CD4-positive, alpha-beta T cell (primary cell): ENCODE results near the gene CERS6. TPM values are rescaled to one million over a fixed set of nuclear protein-coding genes. Genes with fewer than 3 reads are reported as not detected.

Experiments
- ATAC-seq: fragments of 200-7000 bp; cut with Tn5 transposase; one replicate; pipeline ENCODE4 v1.10.0; 2022; ENCODE audit warnings: mild to moderate bottlenecking; ENCODE audit not compliant: poor library complexity
- CTCF ChIA-PET: fragments of 350-600 bp; sonication (Branson Sonifier 250); formaldehyde crosslinking; loops from one replicate; lab custom pipeline; 2021; ENCODE audit warnings: antibody characterized with exemption, inconsistent platforms; lab: Charles Lee
- POLR2A ChIA-PET: fragments of 350-600 bp; sonication (Branson Sonifier 250); formaldehyde crosslinking; loops from one replicate; lab custom pipeline; 2021; ENCODE audit warnings: antibody characterized with exemption, inconsistent platforms; lab: Charles Lee
- DNase-seq, 14 experiments: peaks; one replicate each; pipeline ENCODE4 v3.0.0-alpha.2; 2013 to 2020; ENCODE audit warnings: mixed read lengths in 2 of 14
- H3K27ac ChIP-seq, 2 donors: one replicate each; pipeline versions ENCODE4 v1.5.1 to v1.7.0; 2013; ENCODE audit warnings: low read length in 2 of 2, low read depth in 1 of 2, mild to moderate bottlenecking in 1 of 2
- H3K27me3 ChIP-seq, 2 experiments: 1 replicate in 1 of 2; 2 replicates in 1 of 2; pipeline versions ENCODE4 v1.6.1 to v1.7.0; 2013; ENCODE audit warnings: low read length in 2 of 2, control low read depth in 1 of 2, mild to moderate bottlenecking in 1 of 2, moderate library complexity in 1 of 2; ENCODE audit not compliant: insufficient read depth in 2 of 2, control insufficient read depth in 1 of 2
- H3K36me3 ChIP-seq: one replicate; pipeline ENCODE4 v1.6.1; 2013; ENCODE audit warnings: low read length, control low read depth; ENCODE audit not compliant: insufficient read depth
- H3K4me1 ChIP-seq: one replicate; pipeline ENCODE4 v1.6.1; 2013; ENCODE audit warnings: low read length, control low read depth; ENCODE audit not compliant: insufficient read depth
- H3K4me3 ChIP-seq: one replicate; pipeline ENCODE4 v1.5.1; 2013; ENCODE audit warnings: mild to moderate bottlenecking, low read length, moderate library complexity
- H3K9me3 ChIP-seq, 2 experiments: 1 replicate in 1 of 2; 2 replicates in 1 of 2; pipeline versions ENCODE4 v1.6.1 to v1.7.0; 2013; ENCODE audit warnings: low read length in 2 of 2, mild to moderate bottlenecking in 2 of 2, control low read depth in 1 of 2, moderate library complexity in 1 of 2; ENCODE audit not compliant: control insufficient read depth in 1 of 2, insufficient read depth in 1 of 2
- H3K27ac Mint-ChIP-seq: one replicate; pipeline ENCODE4 v1.8.0; 2020; ENCODE audit warnings: mixed read lengths
- H3K27me3 Mint-ChIP-seq: one replicate; pipeline ENCODE4 v1.8.0; 2021; ENCODE audit warnings: mixed read lengths
- H3K36me3 Mint-ChIP-seq: one replicate; pipeline ENCODE4 v1.8.0; 2021; ENCODE audit warnings: low read depth, mixed read lengths
- H3K4me1 Mint-ChIP-seq: one replicate; pipeline ENCODE4 v1.8.0; 2021; ENCODE audit warnings: low read depth, mixed read lengths
- H3K4me3 Mint-ChIP-seq: one replicate; pipeline ENCODE4 v1.8.0; 2020; ENCODE audit warnings: mild to moderate bottlenecking, mixed read lengths
- H3K9me3 Mint-ChIP-seq: one replicate; pipeline ENCODE4 v1.8.0; 2020; ENCODE audit warnings: mixed read lengths
- CTCF ChIP-seq: fragments of 200-600 bp; IDR thresholded peaks from one replicate; pipeline ENCODE4 v1.8.0; 2022; ENCODE audit warnings: antibody characterized with exemption, mild to moderate bottlenecking
- intact Hi-C, 2 experiments: fragments of 100-400 bp; cut with DNase I in 1 of 2; cut with micrococcal nuclease in 1 of 2; formaldehyde crosslinking; loops; one replicate each; pipeline versions ENCODE4 v1.15.1 to v1.9.0; 2023 to 2025; cut with DNase I, micrococcal nuclease
- total RNA-seq, 174 experiments: library from RNA in 2 of 174; stranded (reverse) in 2 of 174; gene quantifications; one replicate each; pipeline ENCODE4 v1.2.3 and lab custom pipeline; 2021 to 2026

The CERS6 gene
- total RNA-seq, 2 experiments from 2014 or later, result 16.9 to 17.9 TPM

- no peak overlapping the region for H3K27ac ChIP-seq
- POLR2A ChIA-PET, result no interaction called here
- intact Hi-C loops, result no loop called here
- ATAC-seq (no peak), DNase-seq (no peak)
- H3K27ac Mint-ChIP-seq, result no peak overlapping the region
- H3K4me3 ChIP-seq, result no peak overlapping the region
- H3K9me3 Mint-ChIP-seq, result no peaks in the 10 kb centered on the region
- H3K27me3 ChIP-seq, result no peaks in the 10 kb centered on the region
- CTCF ChIA-PET, result no interaction called here
- no peak for TF ChIP-seq CTCF
- no peaks in the 10 kb centered on the region for H3K36me3 ChIP-seq
- no peaks in the 10 kb centered on the region for H3K9me3 ChIP-seq
- no peaks in the 10 kb centered on the region for H3K27me3 Mint-ChIP-seq
- peaks cover 22% of the 10 kb centered on the region for H3K4me1 Mint-ChIP-seq
- H3K36me3 Mint-ChIP-seq, result peaks cover 5% of the 10 kb centered on the region
- H3K4me1 ChIP-seq, result peaks cover 3% of the 10 kb centered on the region
- H3K4me3 Mint-ChIP-seq, result no peak overlapping the region
Measured at GRCh38 chr2:168736649-168737445, 280.8 kb downstream of the CERS6 start.

- peak in 1 of 14 experiments; percentile 41 for DNase-seq
- no peaks in the 10 kb centered on the region for H3K27me3 Mint-ChIP-seq
- no peak overlapping the region for H3K27ac Mint-ChIP-seq
- H3K4me1 ChIP-seq, result peaks cover 3% of the 10 kb centered on the region
- no peaks in the 10 kb centered on the region for H3K27me3 ChIP-seq
- POLR2A ChIA-PET, result no interaction called here
- H3K4me1 Mint-ChIP-seq, result peaks cover 22% of the 10 kb centered on the region
- H3K36me3 Mint-ChIP-seq, result peaks cover 5% of the 10 kb centered on the region
- no peak overlapping the region for H3K4me3 ChIP-seq
- H3K27ac ChIP-seq, result no peak overlapping the region
- no peaks in the 10 kb centered on the region for H3K9me3 ChIP-seq
- no peak for ATAC-seq
- no peaks in the 10 kb centered on the region for H3K9me3 Mint-ChIP-seq
- TF ChIP-seq CTCF, result no peak
- H3K4me3 Mint-ChIP-seq, result no peak overlapping the region
- H3K36me3 ChIP-seq, result no peaks in the 10 kb centered on the region
- CTCF ChIA-PET, result interaction anchor here (0.5 kb wide), 1 partner anchor 604 kb away, joined by 3 read pairs; no protein-coding TSS in a partner anchor
- intact Hi-C loops, result no loop called here
Measured at GRCh38 chr2:168738062-168738461, 282.0 kb downstream of the CERS6 start.

GRCh38 chr2:168740360-168740759 lies 284.3 kb downstream of the CERS6 start:
- Mint-ChIP-seq H3K27me3 (no peaks in the 10 kb centered on the region), H3K9me3 (no peaks in the 10 kb centered on the region), H3K27ac (peak overlapping the region; percentile 1), H3K36me3 (peaks cover 11% of the 10 kb centered on the region), H3K4me3 (no peak overlapping the region), H3K4me1 (peaks cover 22% of the 10 kb centered on the region)
- H3K4me1 ChIP-seq, result peaks cover 3% of the 10 kb centered on the region
- no peaks in the 10 kb centered on the region for H3K36me3 ChIP-seq
- no peaks in the 10 kb centered on the region for H3K9me3 ChIP-seq
- no peak overlapping the region for H3K27ac ChIP-seq
- CTCF ChIA-PET, result no interaction called here
- H3K4me3 ChIP-seq, result no peak overlapping the region
- ATAC-seq (no peak), DNase-seq (no peak)
- no peak for TF ChIP-seq CTCF
- POLR2A ChIA-PET, result no interaction called here
- intact Hi-C loops, result no loop called here
- H3K27me3 ChIP-seq, result no peaks in the 10 kb centered on the region
